HT-29 (cell line): ENCODE results near the gene MZF1. TPM values are rescaled to one million over a fixed set of nuclear protein-coding genes. Genes with fewer than 3 reads are reported as not detected.

ENCODE experiments used
- DNase-seq: peaks from one replicate; pipeline ENCODE4 v3.0.0-alpha.2; 2015; ENCODE audit warnings: low spot score
- small RNA-seq: library from RNA; depleted of rRNA; stranded (forward); fragments of <200 nt; gene quantifications from one replicate; pipeline ENCODE3, GENCODE V24; 2014
- total RNA-seq: library from RNA; depleted of rRNA; stranded (reverse); fragments of >200 nt; shearing (Covaris generic); gene quantifications from 2 replicates; pipeline ENCODE4 v1.2.3, GENCODE V29; 2014; rRNA removed

MZF1 gene
- total RNA-seq, 1 experiment from 2014 or later, result 94.8 TPM

GRCh38 chr19:58513694-58514563 lies 59.2 kb downstream of the MZF1 start:
- peak; percentile 99 for DNase-seq

- peak; percentile 28 for DNase-seq
Measured at GRCh38 chr19:58513213-58513693, 59.9 kb downstream of the MZF1 start.

Small RNAs within 50 kb of the gene (small RNA-seq; reads per million reads assigned to genes)
- gene MIR6807 (0.29 reads per million), gene RN7SL525P (not detected)

Other genes starting within 250 kb of the MZF1 start
- gene ZSCAN22, start 246.3 kb downstream of the MZF1 start, total RNA-seq, result 3.6 and 3.7 TPM in 2 replicates
- gene A1BG, start 219.8 kb downstream of the MZF1 start, total RNA-seq, result 0.47 TPM in 1 of 2 replicates, not detected in the other
- 2.0 and 6.0 TPM in 2 replicates for gene ZNF497, start 210.6 kb downstream of the MZF1 start, total RNA-seq
- gene ZNF837, start 192.3 kb downstream of the MZF1 start, total RNA-seq, result 8.3 and 10.4 TPM in 2 replicates
- 5,822 and 6,132 TPM in 2 replicates for gene RPS5, start 186.1 kb downstream of the MZF1 start, total RNA-seq
- 0.58 and 0.99 TPM in 2 replicates for gene RNF225, start 177.7 kb downstream of the MZF1 start, total RNA-seq
- gene ZNF584, start 164.7 kb downstream of the MZF1 start, total RNA-seq, result 26.6 and 33.1 TPM in 2 replicates
- gene ZNF132, start 133.2 kb downstream of the MZF1 start, total RNA-seq, result not detected in 2 replicates
- gene ZNF324B, start 121.7 kb downstream of the MZF1 start, total RNA-seq, result 10.4 and 20.9 TPM in 2 replicates
- gene ZNF324, start 106.3 kb downstream of the MZF1 start, total RNA-seq, result 28.6 and 29.5 TPM in 2 replicates
- gene ZNF446, start 97.0 kb downstream of the MZF1 start, total RNA-seq, result 19.2 and 22.7 TPM in 2 replicates
- gene SLC27A5, start 61.3 kb downstream of the MZF1 start, total RNA-seq, result 60.6 and 74.5 TPM in 2 replicates
- 25.6 and 27.4 TPM in 2 replicates for gene ZBTB45, start 53.5 kb downstream of the MZF1 start, total RNA-seq
- gene TRIM28, start 29.3 kb downstream of the MZF1 start, total RNA-seq, result 1,771 and 1,829 TPM in 2 replicates
- 236 and 268 TPM in 2 replicates for gene CHMP2A, start 18.2 kb downstream of the MZF1 start, total RNA-seq
- gene UBE2M, start 14.7 kb downstream of the MZF1 start, total RNA-seq, result 201 and 242 TPM in 2 replicates